Glomerular endothelial cell (primary cell): ENCODE data around the gene ADM. TPM values are rescaled to one million over a fixed set of nuclear protein-coding genes. Genes with fewer than 3 reads are reported as not detected.

Experiments used
- DNase-seq: peaks from one replicate; pipeline ENCODE4 v3.0.0-alpha.2; 2011; ENCODE audit warnings: low read depth, low spot score; ENCODE audit errors: extremely low read depth
- total RNA-seq: library from RNA; depleted of rRNA; stranded (reverse); fragments of >200 nt; gene quantifications from 2 replicates; pipeline ENCODE4 v1.2.3, GENCODE V29; 2015

Gene ADM
- total RNA-seq, 1 donor from 2014 or later = 170 TPM

- no peak for DNase-seq
These were observed 3.5 kb downstream of the ADM start for GRCh38 chr11:10308201-10308954.

GRCh38 chr11:10309163-10310093, 4.6 kb downstream of the ADM start:
- no peak for DNase-seq

- DNase-seq = no peak
These were observed 5.5 kb downstream of the ADM start for GRCh38 chr11:10310301-10310841.

GRCh38 chr11:10311802-10312201, 6.9 kb downstream of the ADM start:
- no peak for DNase-seq

GRCh38 chr11:10314199-10315072, 9.6 kb downstream of the ADM start:
- DNase-seq = no peak

- no peak for DNase-seq
These were observed 10.2 kb downstream of the ADM start for GRCh38 chr11:10315083-10315482.

- no peak for DNase-seq
These were observed 12.4 kb downstream of the ADM start for GRCh38 chr11:10317151-10317755.

- no peak for DNase-seq
These were observed 13.1 kb downstream of the ADM start for GRCh38 chr11:10317776-10318526.

- no peak for DNase-seq
These were observed 13.6 kb downstream of the ADM start for GRCh38 chr11:10318527-10318802.

GRCh38 chr11:10319702-10320558, 15.1 kb downstream of the ADM start:
- no peak for DNase-seq

- DNase-seq = no peak
These were observed 16.0 kb downstream of the ADM start for GRCh38 chr11:10320736-10321465.

- DNase-seq = no peak
These were observed 17.5 kb downstream of the ADM start for GRCh38 chr11:10322401-10322800.

GRCh38 chr11:10322830-10323792, 18.2 kb downstream of the ADM start:
- no peak for DNase-seq

- no peak for DNase-seq
These were observed 18.9 kb downstream of the ADM start for GRCh38 chr11:10323793-10324170.

- no peak for DNase-seq
These were observed 19.6 kb downstream of the ADM start for GRCh38 chr11:10324474-10324873.

- DNase-seq = no peak
These were observed 20.6 kb downstream of the ADM start for GRCh38 chr11:10325277-10326011.
